WTC11 (cell line): ENCODE measurements around the gene UBQLN3. TPM values are rescaled to one million over a fixed set of nuclear protein-coding genes. Genes with fewer than 3 reads are reported as not detected.
A peak's percentile ranks its signal among the peaks of the same experiment; 100 is the strongest.

Experiments used
- ATAC-seq: fragments of 200-7000 bp; cut with Tn5 transposase; 2 replicates; pipeline ENCODE4 v1.10.0; 2021; ENCODE audit warnings: mild to moderate bottlenecking, moderate library complexity
- CTCF ChIA-PET: fragments of 300-600 bp; sonication (Branson Sonifier 250); formaldehyde crosslinking; loops from one replicate; lab custom pipeline; 2021; ENCODE audit warnings: antibody characterized with exemption; lab: Charles Lee
- POLR2A ChIA-PET: fragments of 350-600 bp; sonication (Branson Sonifier 250); formaldehyde crosslinking; loops from one replicate; lab custom pipeline; 2021; ENCODE audit warnings: antibody characterized with exemption; lab: Charles Lee
- DNase-seq: peaks from one replicate; pipeline ENCODE4 v3.0.0; 2021; ENCODE audit warnings: low spot score
- H3K27ac Mint-ChIP-seq: 2 replicates; pipeline ENCODE4 v1.8.0; 2021; ENCODE audit warnings: mixed read lengths
- H3K27me3 Mint-ChIP-seq: 2 replicates; pipeline ENCODE4 v1.8.0; 2021; ENCODE audit warnings: low read depth, mild to moderate bottlenecking, moderate library complexity, mixed read lengths
- H3K36me3 Mint-ChIP-seq: 2 replicates; pipeline ENCODE4 v1.8.0; 2021; ENCODE audit warnings: mixed read lengths
- H3K4me1 Mint-ChIP-seq: 2 replicates; pipeline ENCODE4 v1.8.0; 2022; ENCODE audit warnings: mixed read lengths
- H3K4me3 Mint-ChIP-seq: 2 replicates; pipeline ENCODE4 v1.8.0; 2021; ENCODE audit warnings: mild to moderate bottlenecking, moderate library complexity, mixed read lengths
- H3K9me3 Mint-ChIP-seq: 2 replicates; pipeline ENCODE4 v1.8.0; 2021; ENCODE audit warnings: mixed read lengths
- CREM ChIP-seq: sonication (generic); formaldehyde crosslinking; IDR thresholded peaks from 2 replicates; pipeline ENCODE4 v1.8.1; 2022; ENCODE audit warnings: mild to moderate bottlenecking, missing genetic modification reagents, moderate library complexity
- CTCF ChIP-seq: fragments of 200-600 bp; IDR thresholded peaks from 2 replicates; pipeline ENCODE4 v1.8.0; 2022; ENCODE audit warnings: antibody characterized with exemption
- E2F1 ChIP-seq: sonication (generic); formaldehyde crosslinking; IDR thresholded peaks from 2 replicates; pipeline ENCODE4 v1.8.0; 2022; ENCODE audit warnings: mild to moderate bottlenecking, missing genetic modification reagents
- FOXP1 ChIP-seq: sonication (generic); formaldehyde crosslinking; IDR thresholded peaks from 2 replicates; pipeline ENCODE4 v1.8.0; 2022; ENCODE audit warnings: missing genetic modification reagents, mild to moderate bottlenecking, moderate library complexity, borderline replicate concordance
- GRHL2 ChIP-seq: fragments of 250-450 bp; sonication (Bioruptor Pico); IDR thresholded peaks from 2 replicates; pipeline ENCODE4 v1.8.0; 2022; ENCODE audit warnings: mild to moderate bottlenecking, moderate library complexity; ENCODE audit not compliant: insufficient replicate concordance, severe bottlenecking
- JAZF1 ChIP-seq: fragments of 250-450 bp; sonication (Bioruptor Pico); IDR thresholded peaks from 2 replicates; pipeline ENCODE4 v1.9.0; 2021; ENCODE audit warnings: moderate library complexity, mild to moderate bottlenecking, inconsistent platforms
- PRDM15 ChIP-seq: sonication (generic); formaldehyde crosslinking; IDR thresholded peaks from 2 replicates; pipeline ENCODE4 v1.8.0; 2022; ENCODE audit warnings: missing genetic modification reagents
- SMAD3 ChIP-seq: sonication (generic); formaldehyde crosslinking; IDR thresholded peaks from 2 replicates; pipeline ENCODE4 v1.8.0; 2022; ENCODE audit warnings: missing genetic modification reagents, mild to moderate bottlenecking, borderline replicate concordance
- TP53 ChIP-seq: sonication (generic); formaldehyde crosslinking; IDR thresholded peaks from 2 replicates; pipeline ENCODE4 v1.8.1; 2023; ENCODE audit warnings: mild to moderate bottlenecking, missing genetic modification reagents
- ZBTB43 ChIP-seq: sonication (generic); formaldehyde crosslinking; IDR thresholded peaks from 2 replicates; pipeline ENCODE4 v1.8.1; 2023; ENCODE audit warnings: mild to moderate bottlenecking, missing genetic modification reagents
- ZMAT4 ChIP-seq: fragments of 250-450 bp; sonication (Bioruptor Pico); IDR thresholded peaks from 2 replicates; pipeline ENCODE4 v1.9.0; 2021; ENCODE audit warnings: mild to moderate bottlenecking
- ZNF138 ChIP-seq: sonication (generic); formaldehyde crosslinking; conservative IDR thresholded peaks from 2 replicates; pipeline ENCODE4 v1.8.1; 2022; ENCODE audit warnings: mild to moderate bottlenecking, moderate library complexity, missing genetic modification reagents
- ZNF263 ChIP-seq: sonication (generic); formaldehyde crosslinking; IDR thresholded peaks from 2 replicates; pipeline ENCODE4 v1.8.1; 2022; ENCODE audit warnings: low read depth, mild to moderate bottlenecking, moderate library complexity, missing genetic modification reagents
- ZNF423 ChIP-seq: fragments of 250-450 bp; sonication (Bioruptor Pico); IDR thresholded peaks from 2 replicates; pipeline ENCODE4 v2.1.2; 2022; ENCODE audit warnings: mild to moderate bottlenecking, moderate library complexity
- ZNF532 ChIP-seq: fragments of 250-450 bp; sonication (Bioruptor Pico); IDR thresholded peaks from 2 replicates; pipeline ENCODE4 v1.9.0; 2021; ENCODE audit warnings: mild to moderate bottlenecking, borderline replicate concordance
- ZNF671 ChIP-seq: fragments of 250-450 bp; sonication (Bioruptor Pico); IDR thresholded peaks from 2 replicates; pipeline ENCODE4 v1.8.0; 2021; ENCODE audit warnings: mild to moderate bottlenecking
- ZSCAN18 ChIP-seq: fragments of 250-450 bp; sonication (Bioruptor Pico); IDR thresholded peaks from 2 replicates; pipeline ENCODE4 v2.1.2; 2022; ENCODE audit warnings: mild to moderate bottlenecking, moderate library complexity
- total RNA-seq: library from RNA; stranded (reverse); gene quantifications from 3 replicates; pipeline ENCODE4 v1.2.3, GENCODE V29; 2021

The UBQLN3 gene
- total RNA-seq, 1 experiment from 2014 or later = not detected

GRCh38 chr11:5524756-5525155 lies 15.0 kb upstream of the UBQLN3 start:
- DNase-seq (no peak), ATAC-seq (peak; percentile 73)
- H3K36me3 Mint-ChIP-seq = no peaks in the 10 kb centered on the region
- H3K4me3 Mint-ChIP-seq = no peak overlapping the region
- H3K27ac Mint-ChIP-seq = no peak overlapping the region
- CTCF ChIA-PET = no interaction called here
- H3K27me3 Mint-ChIP-seq = peaks cover 46% of the 10 kb centered on the region
- TF ChIP-seq FOXP1 (CRISPR knock-in tag) = no peak
- TF ChIP-seq GRHL2 (CRISPR knock-in tag) = no peak
- no peak for TF ChIP-seq ZMAT4 (CRISPR knock-in tag)
- TF ChIP-seq ZNF423 = peak; percentile 58; the same call in 1 of the 2 replicates
- TF ChIP-seq CREM (CRISPR knock-in tag) = no peak
- no peak for TF ChIP-seq JAZF1 (CRISPR knock-in tag)
- TF ChIP-seq E2F1 (CRISPR knock-in tag) = no peak
- no peak for TF ChIP-seq PRDM15 (CRISPR knock-in tag)
- TF ChIP-seq CTCF = no peak
- TF ChIP-seq ZBTB43 (CRISPR knock-in tag) = no peak
- no peak for TF ChIP-seq ZNF671 (CRISPR knock-in tag)
- no peak for TF ChIP-seq ZNF138 (CRISPR knock-in tag)
- TF ChIP-seq ZSCAN18 (CRISPR knock-in tag) = no peak
- TF ChIP-seq ZNF532 (CRISPR knock-in tag) = no peak
- no peak for TF ChIP-seq TP53 (CRISPR knock-in tag)
- TF ChIP-seq ZNF263 (CRISPR knock-in tag) = peak; percentile 20; the same call in 1 of the 2 replicates
- TF ChIP-seq SMAD3 (CRISPR knock-in tag) = no peak
- POLR2A ChIA-PET = no interaction called here
- peaks cover 14% of the 10 kb centered on the region for H3K4me1 Mint-ChIP-seq
- peaks cover 21% of the 10 kb centered on the region for H3K9me3 Mint-ChIP-seq
